ENCODE results near the gene KIF4A. TPM values are rescaled to one million over a fixed set of nuclear protein-coding genes. Genes with fewer than 3 reads are reported as not detected.
A peak's percentile ranks its signal among the peaks of the same experiment; 100 is the strongest.

KIF4A gene
- total and polyA plus RNA-seq, 9 of the 15 experiments (the other 6 are each of a cell fraction or from before 2014, with no cell fraction given), result 13.0 to 42.7 (median 35.9) TPM

DNA sequence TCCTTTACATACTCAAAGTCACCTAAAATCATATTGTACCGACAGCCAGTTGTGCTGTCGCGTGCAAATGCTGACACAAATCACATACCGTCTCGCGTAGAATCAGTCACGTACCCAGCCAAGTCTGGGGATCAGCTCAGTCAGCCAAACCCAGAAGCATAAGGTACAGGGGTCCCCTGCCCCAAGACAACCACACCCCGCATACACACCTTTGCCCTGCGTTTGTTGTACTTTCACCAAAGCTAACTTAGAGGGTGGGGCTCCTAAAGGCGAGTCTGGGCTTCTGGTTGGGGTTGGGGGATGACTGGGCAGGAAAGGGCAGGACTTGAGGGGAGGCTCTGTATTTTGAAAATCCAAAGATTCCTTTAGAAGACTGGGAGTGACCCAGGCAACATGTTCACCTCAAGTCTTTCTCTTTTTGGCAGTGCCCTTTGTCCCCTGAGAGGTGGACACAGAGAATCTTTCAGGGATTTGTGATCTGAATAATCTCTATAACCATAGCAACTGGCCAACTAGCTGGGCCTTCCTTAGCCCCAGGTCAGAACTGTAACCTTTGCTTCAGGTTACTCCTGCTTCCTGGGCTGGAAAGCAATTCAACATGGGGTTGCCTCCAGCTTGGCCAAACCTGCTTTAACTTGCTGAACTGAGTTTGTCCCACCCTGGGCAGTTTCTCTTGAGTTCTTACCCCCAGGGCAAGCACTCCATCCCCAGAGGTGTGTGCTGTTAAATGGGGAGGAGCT, 134.2 kb downstream of the KIF4A start:
- Histone ChIP-seq H3K9me1 (ENCODE audit: control insufficient read depth, insufficient read depth, low read length) (no peaks in the 10 kb centered on the region), H3K9me3 (replicated peaks; ENCODE audit: control insufficient read depth, insufficient read depth, low read depth, low read length) (no peaks in the 10 kb centered on the region), H3K9ac (ENCODE audit: insufficient read depth in 1 of 2, low read depth in 2 of 2, low read length in 2 of 2) (no peak overlapping the region; a peak in 1 of 4 replicates), H3K79me2 (ENCODE audit: control insufficient read depth, insufficient read depth, low read length) (no peaks in the 10 kb centered on the region), H3K4me1 (replicated peaks in 1 of 2; ENCODE audit: control insufficient read depth in 2 of 2, insufficient read depth in 2 of 2, low read length in 2 of 2) (no peaks in the 10 kb centered on the region; a peak in 1 of 5 replicates), H3K27ac (ENCODE audit: extremely low read depth, low read depth, low read length) (no peak overlapping the region), H3K4me3 (no peak overlapping the region), H3K4me2 (ENCODE audit: insufficient read depth, low read length) (no peak overlapping the region), H3K36me3 (ENCODE audit: control insufficient read depth, insufficient read depth, low read length) (peaks cover 11% of the 10 kb centered on the region; the same call in 1 of the 3 replicates), H2AFZ (ENCODE audit: low read depth, low read length) (no peak overlapping the region), H4K20me1 (replicated peaks; ENCODE audit: control insufficient read depth, insufficient read depth, low read length) (no peaks in the 10 kb centered on the region), H3K27me3 (ENCODE audit: control insufficient read depth in 2 of 2, insufficient read depth in 2 of 2, low read length in 2 of 2) (no peaks in the 10 kb centered on the region; a peak in 1 of 5 replicates)
- ATAC-seq (no peak), FAIRE-seq (no peak), DNase-seq (ENCODE audit: extremely low read depth in 1 of 4, low spot score in 3 of 4) (no peak)
- TF ChIP-seq, protein P1, sequence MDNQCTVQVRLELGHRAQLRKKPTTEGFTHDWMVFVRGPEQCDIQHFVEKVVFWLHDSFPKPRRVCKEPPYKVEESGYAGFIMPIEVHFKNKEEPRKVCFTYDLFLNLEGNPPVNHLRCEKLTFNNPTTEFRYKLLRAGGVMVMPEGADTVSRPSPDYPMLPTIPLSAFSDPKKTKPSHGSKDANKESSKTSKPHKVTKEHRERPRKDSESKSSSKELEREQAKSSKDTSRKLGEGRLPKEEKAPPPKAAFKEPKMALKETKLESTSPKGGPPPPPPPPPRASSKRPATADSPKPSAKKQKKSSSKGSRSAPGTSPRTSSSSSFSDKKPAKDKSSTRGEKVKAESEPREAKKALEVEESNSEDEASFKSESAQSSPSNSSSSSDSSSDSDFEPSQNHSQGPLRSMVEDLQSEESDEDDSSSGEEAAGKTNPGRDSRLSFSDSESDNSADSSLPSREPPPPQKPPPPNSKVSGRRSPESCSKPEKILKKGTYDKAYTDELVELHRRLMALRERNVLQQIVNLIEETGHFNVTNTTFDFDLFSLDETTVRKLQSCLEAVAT (IDR thresholded peaks at IDR 0.05), result no peak
- peak; percentile 37; the same call in 1 of the 2 replicates for TF ChIP-seq RFX1 (IDR thresholded peaks at IDR 0.05)
- TF ChIP-seq HBP1 (CRISPR knock-in tag; IDR thresholded peaks at IDR 0.05), result no peak
- POLR2A ChIA-PET, result interaction anchor here (1.1 kb wide), 1 partner anchor 10 kb away, joined by 3 read pairs; no protein-coding TSS in a partner anchor
- intact Hi-C loops (cut with micrococcal nuclease) (no loop called here), in situ Hi-C loops (cut with MboI) (no loop called here)
- 44% methylated on average over 10 of the region's 10 CpGs for WGBS (ENCODE audit: insufficient coverage, low coverage, missing lambda C conversion rate)
- BruUV-seq (replicated peaks), result no TSS peak
- CTCF ChIA-PET (ENCODE audit: low intra/inter-chr PET ratio), result no interaction called here

Measured in K562 (cell line).